ENCODE data around the gene RPS21. TPM values are rescaled to one million over a fixed set of nuclear protein-coding genes. Genes with fewer than 3 reads are reported as not detected.

RPS21 gene
- total RNA-seq, 1 donor from 2014 or later = 830 TPM

- H3K4me1 Mint-ChIP-seq (ENCODE audit: low read depth) = peaks cover 11% of the 10 kb centered on the region
- peak within 1 kb of the TSS; percentile 65 for H3K4me3 Mint-ChIP-seq (ENCODE audit: unreplicated experiment)
- no peaks in the 10 kb centered on the region for H3K36me3 Mint-ChIP-seq (ENCODE audit: low read depth)
- no peak for DNase-seq (ENCODE audit: low spot score)
- no peaks in the 10 kb centered on the region for H3K9me3 Mint-ChIP-seq (ENCODE audit: low read depth)
- H3K27me3 Mint-ChIP-seq (ENCODE audit: low read depth) = no peaks in the 10 kb centered on the region
- peak within 1 kb of the TSS; percentile 49 for H3K27ac Mint-ChIP-seq (ENCODE audit: unreplicated experiment)
- TF ChIP-seq CTCF (IDR thresholded peaks at IDR 0.05) = peak; percentile 18
Observed at GRCh38 chr20:62407221-62407992, 20.5 kb downstream of the RPS21 start, which contains the start of gene CABLES2. TSS of gene CABLES2 (minus strand) at chr20:62407285. CDS start at chr20:62407276, 9 bp downstream.

- TF ChIP-seq CTCF (IDR thresholded peaks at IDR 0.05) = no peak
- H3K4me3 Mint-ChIP-seq (ENCODE audit: unreplicated experiment) = no peak overlapping the region
- H3K36me3 Mint-ChIP-seq (ENCODE audit: low read depth) = no peaks in the 10 kb centered on the region
- peaks cover 11% of the 10 kb centered on the region for H3K4me1 Mint-ChIP-seq (ENCODE audit: low read depth)
- DNase-seq (ENCODE audit: low spot score) = no peak
- H3K9me3 Mint-ChIP-seq (ENCODE audit: low read depth) = no peaks in the 10 kb centered on the region
- no peak overlapping the region for H3K27ac Mint-ChIP-seq (ENCODE audit: unreplicated experiment)
- H3K27me3 Mint-ChIP-seq (ENCODE audit: low read depth) = no peaks in the 10 kb centered on the region
Observed at GRCh38 chr20:62408055-62408454, 21.2 kb downstream of the RPS21 start.

GRCh38 chr20:62408640-62409039 is 21.7 kb downstream of the RPS21 start:
- H3K4me1 Mint-ChIP-seq (ENCODE audit: low read depth) = peaks cover 11% of the 10 kb centered on the region
- no peaks in the 10 kb centered on the region for H3K36me3 Mint-ChIP-seq (ENCODE audit: low read depth)
- DNase-seq (ENCODE audit: low spot score) = no peak
- no peak overlapping the region for H3K27ac Mint-ChIP-seq (ENCODE audit: unreplicated experiment)
- H3K9me3 Mint-ChIP-seq (ENCODE audit: low read depth) = no peaks in the 10 kb centered on the region
- H3K27me3 Mint-ChIP-seq (ENCODE audit: low read depth) = no peaks in the 10 kb centered on the region
- no peak overlapping the region for H3K4me3 Mint-ChIP-seq (ENCODE audit: unreplicated experiment)
- TF ChIP-seq CTCF (IDR thresholded peaks at IDR 0.05) = no peak

GRCh38 chr20:62409086-62409853 is 22.4 kb downstream of the RPS21 start:
- no peak for DNase-seq (ENCODE audit: low spot score)
- Mint-ChIP-seq H3K27me3 (ENCODE audit: low read depth) (no peaks in the 10 kb centered on the region), H3K27ac (ENCODE audit: unreplicated experiment) (no peak overlapping the region), H3K36me3 (ENCODE audit: low read depth) (no peaks in the 10 kb centered on the region), H3K4me3 (ENCODE audit: unreplicated experiment) (no peak overlapping the region), H3K9me3 (ENCODE audit: low read depth) (no peaks in the 10 kb centered on the region), H3K4me1 (ENCODE audit: low read depth) (peaks cover 11% of the 10 kb centered on the region)
- TF ChIP-seq CTCF (IDR thresholded peaks at IDR 0.05) = no peak

- Mint-ChIP-seq H3K36me3 (ENCODE audit: low read depth) (no peaks in the 10 kb centered on the region), H3K4me1 (ENCODE audit: low read depth) (peaks cover 11% of the 10 kb centered on the region), H3K9me3 (ENCODE audit: low read depth) (no peaks in the 10 kb centered on the region), H3K27ac (ENCODE audit: unreplicated experiment) (no peak overlapping the region), H3K4me3 (ENCODE audit: unreplicated experiment) (no peak overlapping the region), H3K27me3 (ENCODE audit: low read depth) (no peaks in the 10 kb centered on the region)
- no peak for DNase-seq (ENCODE audit: low spot score)
- peak; percentile 82 for TF ChIP-seq CTCF (IDR thresholded peaks at IDR 0.05)
Observed at GRCh38 chr20:62409931-62410745, 23.2 kb downstream of the RPS21 start.
